ENCODE results near the gene RASSF5. TPM values are rescaled to one million over a fixed set of nuclear protein-coding genes. Genes with fewer than 3 reads are reported as not detected.

Gene RASSF5
- total RNA-seq, 1 experiment from 2014 or later: 1.3 TPM

GRCh38 chr1:206472024-206472423, 35.3 kb upstream of the RASSF5 start:
- ChIA-PET CTCF (interaction anchor here (3.0 kb wide), 1 partner anchor 7 kb away, joined by 28 read pairs; no protein-coding TSS in a partner anchor), POLR2A (no interaction called here)
- Histone ChIP-seq H3K9me3 (no peaks in the 10 kb centered on the region), H3K4me1 (peaks cover 20% of the 10 kb centered on the region), H3K27me3 (replicated peaks; ENCODE audit: control insufficient read depth, insufficient read depth, low read length) (no peaks in the 10 kb centered on the region), H3K4me3 (ENCODE audit: low read depth, low read length) (no peak overlapping the region), H3K36me3 (ENCODE audit: control insufficient read depth, insufficient read depth, low read length) (no peaks in the 10 kb centered on the region)
- Mint-ChIP-seq H3K4me1 (ENCODE audit: low read depth, unreplicated experiment) (peaks cover 17% of the 10 kb centered on the region), H3K27ac (ENCODE audit: unreplicated experiment) (no peak overlapping the region), H3K4me3 (ENCODE audit: unreplicated experiment) (peak overlapping the region; percentile 79), H3K27me3 (ENCODE audit: insufficient read depth, unreplicated experiment) (no peaks in the 10 kb centered on the region), H3K36me3 (ENCODE audit: insufficient read depth, unreplicated experiment) (peaks cover 10% of the 10 kb centered on the region), H3K9me3 (ENCODE audit: unreplicated experiment) (no peaks in the 10 kb centered on the region)
- no TSS peak for BruUV-seq (replicated peaks)
- DNase-seq: no peak
- intact Hi-C loops (cut with micrococcal nuclease; ENCODE audit: unreplicated experiment): no loop called here
- TF ChIP-seq, protein P1, sequence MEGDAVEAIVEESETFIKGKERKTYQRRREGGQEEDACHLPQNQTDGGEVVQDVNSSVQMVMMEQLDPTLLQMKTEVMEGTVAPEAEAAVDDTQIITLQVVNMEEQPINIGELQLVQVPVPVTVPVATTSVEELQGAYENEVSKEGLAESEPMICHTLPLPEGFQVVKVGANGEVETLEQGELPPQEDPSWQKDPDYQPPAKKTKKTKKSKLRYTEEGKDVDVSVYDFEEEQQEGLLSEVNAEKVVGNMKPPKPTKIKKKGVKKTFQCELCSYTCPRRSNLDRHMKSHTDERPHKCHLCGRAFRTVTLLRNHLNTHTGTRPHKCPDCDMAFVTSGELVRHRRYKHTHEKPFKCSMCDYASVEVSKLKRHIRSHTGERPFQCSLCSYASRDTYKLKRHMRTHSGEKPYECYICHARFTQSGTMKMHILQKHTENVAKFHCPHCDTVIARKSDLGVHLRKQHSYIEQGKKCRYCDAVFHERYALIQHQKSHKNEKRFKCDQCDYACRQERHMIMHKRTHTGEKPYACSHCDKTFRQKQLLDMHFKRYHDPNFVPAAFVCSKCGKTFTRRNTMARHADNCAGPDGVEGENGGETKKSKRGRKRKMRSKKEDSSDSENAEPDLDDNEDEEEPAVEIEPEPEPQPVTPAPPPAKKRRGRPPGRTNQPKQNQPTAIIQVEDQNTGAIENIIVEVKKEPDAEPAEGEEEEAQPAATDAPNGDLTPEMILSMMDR (IDR thresholded peaks at IDR 0.05; ENCODE audit: insufficient read depth in 1 of 2, low read depth in 1 of 2, low read length in 1 of 2, severe bottlenecking in 1 of 2, unreplicated experiment in 1 of 2): no peak

DNA sequence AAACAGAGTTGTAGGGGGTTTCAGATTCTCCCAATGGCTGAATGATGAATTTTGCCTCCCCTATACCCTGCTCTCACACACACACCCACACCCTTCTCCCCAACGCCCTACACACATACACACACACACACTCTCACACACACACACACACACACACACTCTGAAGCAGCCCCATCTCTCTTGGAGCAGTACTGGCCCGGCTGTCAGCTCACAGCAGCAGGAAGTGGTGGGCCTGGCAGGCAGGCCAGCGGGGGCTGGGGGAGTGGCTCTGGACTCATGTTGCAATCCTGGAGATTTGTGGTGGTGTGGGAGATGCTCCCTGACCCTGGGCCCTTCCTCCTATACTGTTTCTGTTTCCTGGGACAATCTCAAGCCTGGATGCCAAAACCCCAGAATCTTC, 34.9 kb upstream of the RASSF5 start:
- TF ChIP-seq, protein P1 (IDR thresholded peaks at IDR 0.05; ENCODE audit: insufficient read depth in 1 of 2, low read depth in 1 of 2, low read length in 1 of 2, severe bottlenecking in 1 of 2, unreplicated experiment in 1 of 2): no peak
- CTCF ChIA-PET: no interaction called here
- intact Hi-C loops (cut with micrococcal nuclease; ENCODE audit: unreplicated experiment): no loop called here
- H3K9me3 ChIP-seq: no peaks in the 10 kb centered on the region
- DNase-seq: no peak
- H3K4me1 ChIP-seq: peaks cover 20% of the 10 kb centered on the region
- POLR2A ChIA-PET: no interaction called here
- no peaks in the 10 kb centered on the region for H3K27me3 Mint-ChIP-seq (ENCODE audit: insufficient read depth, unreplicated experiment)
- no peak overlapping the region for H3K27ac Mint-ChIP-seq (ENCODE audit: unreplicated experiment)
- peaks cover 17% of the 10 kb centered on the region for H3K4me1 Mint-ChIP-seq (ENCODE audit: low read depth, unreplicated experiment)
- peaks cover 10% of the 10 kb centered on the region for H3K36me3 Mint-ChIP-seq (ENCODE audit: insufficient read depth, unreplicated experiment)
- no TSS peak for BruUV-seq (replicated peaks)
- H3K9me3 Mint-ChIP-seq (ENCODE audit: unreplicated experiment): no peaks in the 10 kb centered on the region
- H3K4me3 Mint-ChIP-seq (ENCODE audit: unreplicated experiment): no peak overlapping the region
- no peaks in the 10 kb centered on the region for H3K27me3 ChIP-seq (replicated peaks; ENCODE audit: control insufficient read depth, insufficient read depth, low read length)
- no peaks in the 10 kb centered on the region for H3K36me3 ChIP-seq (ENCODE audit: control insufficient read depth, insufficient read depth, low read length)
- no peak overlapping the region for H3K4me3 ChIP-seq (ENCODE audit: low read depth, low read length)

GRCh38 chr1:206472886-206473285, 34.4 kb upstream of the RASSF5 start:
- no peaks in the 10 kb centered on the region for H3K9me3 ChIP-seq
- DNase-seq: no peak
- BruUV-seq (replicated peaks): no TSS peak
- TF ChIP-seq, protein P1 (IDR thresholded peaks at IDR 0.05; ENCODE audit: insufficient read depth in 1 of 2, low read depth in 1 of 2, low read length in 1 of 2, severe bottlenecking in 1 of 2, unreplicated experiment in 1 of 2): no peak
- H3K4me3 Mint-ChIP-seq (ENCODE audit: unreplicated experiment): no peak overlapping the region
- H3K36me3 Mint-ChIP-seq (ENCODE audit: insufficient read depth, unreplicated experiment): peaks cover 10% of the 10 kb centered on the region
- peaks cover 17% of the 10 kb centered on the region for H3K4me1 Mint-ChIP-seq (ENCODE audit: low read depth, unreplicated experiment)
- H3K36me3 ChIP-seq (ENCODE audit: control insufficient read depth, insufficient read depth, low read length): no peaks in the 10 kb centered on the region
- no peak overlapping the region for H3K4me3 ChIP-seq (ENCODE audit: low read depth, low read length)
- H3K27me3 ChIP-seq (replicated peaks; ENCODE audit: control insufficient read depth, insufficient read depth, low read length): no peaks in the 10 kb centered on the region
- no peak overlapping the region for H3K27ac Mint-ChIP-seq (ENCODE audit: unreplicated experiment)
- CTCF ChIA-PET: no interaction called here
- H3K9me3 Mint-ChIP-seq (ENCODE audit: unreplicated experiment): no peaks in the 10 kb centered on the region
- peaks cover 20% of the 10 kb centered on the region for H3K4me1 ChIP-seq
- no peaks in the 10 kb centered on the region for H3K27me3 Mint-ChIP-seq (ENCODE audit: insufficient read depth, unreplicated experiment)
- POLR2A ChIA-PET: no interaction called here
- intact Hi-C loops (cut with micrococcal nuclease; ENCODE audit: unreplicated experiment): no loop called here
